Activated CD4-positive, alpha-beta T cell treated with anti-CD3 and anti-CD28 coated beads for 24 hours (primary cell): ENCODE data around the gene CUL1.

ENCODE experiments used
- DNase-seq, 2 donors: peaks; one replicate each; pipeline ENCODE4 v3.0.0-alpha.2; 2020; ENCODE audit warnings: low read depth in 2 of 2

The CUL1 gene

GRCh38 chr7:148698397-148699023, at the start of gene CUL1:
TSS of gene CUL1 (plus strand) at chr7:148698903. CDS start at chr7:148730123, 31,220 bp downstream.
- peak; percentile 73 to 75 for DNase-seq

GRCh38 chr7:148650232-148650858, 48.4 kb upstream of the CUL1 start:
- no peak for DNase-seq

- no peak for DNase-seq
These were observed 45.9 kb upstream of the CUL1 start for GRCh38 chr7:148652773-148653172.

GRCh38 chr7:148657929-148658328, 40.8 kb upstream of the CUL1 start:
- DNase-seq, result no peak

GRCh38 chr7:148661471-148661870, 37.2 kb upstream of the CUL1 start:
- no peak for DNase-seq

- no peak for DNase-seq
These were observed 36.1 kb upstream of the CUL1 start for GRCh38 chr7:148662646-148663045.

- DNase-seq, result no peak
These were observed 34.4 kb upstream of the CUL1 start for GRCh38 chr7:148664324-148664723.

- DNase-seq, result no peak
These were observed 33.5 kb upstream of the CUL1 start for GRCh38 chr7:148665221-148665620.

GRCh38 chr7:148669927-148670326, 28.8 kb upstream of the CUL1 start:
- no peak for DNase-seq

GRCh38 chr7:148670374-148670773, 28.3 kb upstream of the CUL1 start:
- DNase-seq, result no peak

GRCh38 chr7:148670807-148671206, 27.9 kb upstream of the CUL1 start:
- DNase-seq, result no peak

GRCh38 chr7:148672041-148672440, 26.7 kb upstream of the CUL1 start:
- no peak for DNase-seq

- DNase-seq, result no peak
These were observed 24.0 kb upstream of the CUL1 start for GRCh38 chr7:148674689-148675088.

- no peak for DNase-seq
These were observed 22.4 kb upstream of the CUL1 start for GRCh38 chr7:148676291-148676690.

- DNase-seq, result no peak
These were observed 16.9 kb upstream of the CUL1 start for GRCh38 chr7:148681821-148682220.

GRCh38 chr7:148684289-148684830, 14.3 kb upstream of the CUL1 start:
- no peak for DNase-seq

- DNase-seq, result no peak
These were observed 12.3 kb upstream of the CUL1 start for GRCh38 chr7:148686312-148686937.

GRCh38 chr7:148687555-148687954, 11.1 kb upstream of the CUL1 start:
- no peak for DNase-seq

- no peak for DNase-seq
These were observed 10.2 kb upstream of the CUL1 start for GRCh38 chr7:148688526-148688925.

- DNase-seq, result no peak
These were observed 5.1 kb upstream of the CUL1 start for GRCh38 chr7:148693651-148694050.

GRCh38 chr7:148694631-148695030, 4.1 kb upstream of the CUL1 start:
- no peak for DNase-seq

GRCh38 chr7:148695953-148696352, 2.8 kb upstream of the CUL1 start:
- no peak for DNase-seq

- DNase-seq, result no peak
These were observed 1.9 kb upstream of the CUL1 start for GRCh38 chr7:148696787-148697186.
